ENCODE measurements around the gene ABCC8.

Gene ABCC8

GRCh38 chr11:17468122-17468521 lies 8.5 kb downstream of the ABCC8 start:
- no peak for DNase-seq

GRCh38 chr11:17463546-17464174 lies 13.0 kb downstream of the ABCC8 start:
- no peak for DNase-seq

GRCh38 chr11:17462940-17463339 lies 13.7 kb downstream of the ABCC8 start:
- no peak for DNase-seq

GRCh38 chr11:17460406-17460805 lies 16.2 kb downstream of the ABCC8 start:
- DNase-seq = no peak

- no peak for DNase-seq
These were observed 17.3 kb downstream of the ABCC8 start for GRCh38 chr11:17459236-17459896.

- no peak for DNase-seq
These were observed 18.4 kb downstream of the ABCC8 start for GRCh38 chr11:17458268-17458667.

GRCh38 chr11:17457396-17458173 lies 19.1 kb downstream of the ABCC8 start:
- DNase-seq = no peak

- no peak for DNase-seq
These were observed 24.0 kb downstream of the ABCC8 start for GRCh38 chr11:17452668-17453067.

- DNase-seq = no peak
These were observed 27.5 kb downstream of the ABCC8 start for GRCh38 chr11:17449158-17449557.

GRCh38 chr11:17446482-17446881 lies 30.2 kb downstream of the ABCC8 start:
- no peak for DNase-seq

- no peak for DNase-seq
These were observed 31.3 kb downstream of the ABCC8 start for GRCh38 chr11:17445240-17445795.

- DNase-seq = no peak
These were observed 32.5 kb downstream of the ABCC8 start for GRCh38 chr11:17443926-17444690.

GRCh38 chr11:17443423-17443822 lies 33.2 kb downstream of the ABCC8 start:
- DNase-seq = no peak

GRCh38 chr11:17443000-17443399 lies 33.6 kb downstream of the ABCC8 start:
- no peak for DNase-seq

GRCh38 chr11:17439316-17439782 lies 37.3 kb downstream of the ABCC8 start:
- DNase-seq = no peak

GRCh38 chr11:17437366-17437765 lies 39.3 kb downstream of the ABCC8 start:
- no peak for DNase-seq

- no peak for DNase-seq
These were observed 42.5 kb downstream of the ABCC8 start for GRCh38 chr11:17434108-17434507.

- no peak for DNase-seq
These were observed 44.6 kb downstream of the ABCC8 start for GRCh38 chr11:17432002-17432401.

GRCh38 chr11:17431139-17431538 lies 45.5 kb downstream of the ABCC8 start:
- no peak for DNase-seq

- DNase-seq = no peak
These were observed 46.0 kb downstream of the ABCC8 start for GRCh38 chr11:17430616-17431015.

- DNase-seq = no peak
These were observed 47.7 kb downstream of the ABCC8 start for GRCh38 chr11:17428925-17429324.

- DNase-seq = no peak
These were observed 48.4 kb downstream of the ABCC8 start for GRCh38 chr11:17428261-17428660.

- peak; percentile 22 for DNase-seq
These were observed 50.4 kb downstream of the ABCC8 start for GRCh38 chr11:17426233-17426632.

All from hematopoietic multipotent progenitor cell treated with erythropoietin and hydrocortisone succinate and interleukin-3 and kit ligand, for 6 days (in vitro differentiated cells).